ENCODE results near the gene EIF2D.
"Not testable (repeated sequence)": the region's sequence is repeated elsewhere in the genome, so short reads cannot be mapped to it uniquely, and the experiment has no call there.

EIF2D gene

GRCh38 chr1:206635978-206636345, 23.7 kb upstream of the EIF2D start:
- DNase-seq (ENCODE audit: low read depth in 2 of 2), result peak; percentile 18 to 22
- peak overlapping the region; percentile 74 to 90 for H3K4me3 ChIP-seq (replicated peaks in 1 of 2; ENCODE audit: low read depth in 2 of 2, low read length in 2 of 2)
- no peak for TF ChIP-seq CTCF (IDR thresholded peaks at IDR 0.05; ENCODE audit: low read depth, low read length)

- DNase-seq (ENCODE audit: low read depth in 2 of 2), result peak; percentile 93 to 96
- H3K4me3 ChIP-seq (replicated peaks in 1 of 2; ENCODE audit: low read depth in 2 of 2, low read length in 2 of 2), result peak within 1 kb of the TSS; percentile 74 to 90
- TF ChIP-seq CTCF (IDR thresholded peaks at IDR 0.05; ENCODE audit: low read depth, low read length), result no peak
Observed at GRCh38 chr1:206635080-206635977, 23.1 kb upstream of the EIF2D start, which contains the start of gene DYRK3. TSS of gene DYRK3 (plus strand) at chr1:206635536. CDS start at chr1:206635704, 168 bp downstream.

GRCh38 chr1:206634365-206635079, 22.3 kb upstream of the EIF2D start:
- peak; percentile 94 to 96 for DNase-seq (ENCODE audit: low read depth in 2 of 2)
- peak; percentile 83 for TF ChIP-seq CTCF (IDR thresholded peaks at IDR 0.05; ENCODE audit: low read depth, low read length)
- H3K4me3 ChIP-seq (replicated peaks in 1 of 2; ENCODE audit: low read depth in 2 of 2, low read length in 2 of 2), result no peak overlapping the region

- peak; percentile 95 to 98 for DNase-seq (ENCODE audit: low read depth in 2 of 2)
- no peak for TF ChIP-seq CTCF (IDR thresholded peaks at IDR 0.05; ENCODE audit: low read depth, low read length)
- H3K4me3 ChIP-seq (replicated peaks in 1 of 2; ENCODE audit: low read depth in 2 of 2, low read length in 2 of 2), result no peak overlapping the region
Observed at GRCh38 chr1:206633708-206634121, 21.4 kb upstream of the EIF2D start.

- TF ChIP-seq CTCF (IDR thresholded peaks at IDR 0.05; ENCODE audit: low read depth, low read length), result peak; percentile 62
- DNase-seq (ENCODE audit: low read depth in 2 of 2), result peak; percentile 96
- H3K4me3 ChIP-seq (replicated peaks in 1 of 2; ENCODE audit: low read depth in 2 of 2, low read length in 2 of 2), result no peak overlapping the region
Observed at GRCh38 chr1:206631085-206631509, 18.8 kb upstream of the EIF2D start.

- no peak for DNase-seq (ENCODE audit: low read depth in 2 of 2)
- no peak for TF ChIP-seq CTCF (IDR thresholded peaks at IDR 0.05; ENCODE audit: low read depth, low read length)
- H3K4me3 ChIP-seq (replicated peaks in 1 of 2; ENCODE audit: low read depth in 2 of 2, low read length in 2 of 2), result no peak overlapping the region
Observed at GRCh38 chr1:206628916-206629315, 16.7 kb upstream of the EIF2D start.

- not testable (repeated sequence) for DNase-seq (ENCODE audit: low read depth in 2 of 2); H3K4me3 ChIP-seq (replicated peaks in 1 of 2; ENCODE audit: low read depth in 2 of 2, low read length in 2 of 2)
Observed at GRCh38 chr1:206626396-206626795, 14.1 kb upstream of the EIF2D start.

Data from cardiac fibroblast (primary cell).